ENCODE measurements around the gene WDR82. TPM values are rescaled to one million over a fixed set of nuclear protein-coding genes. Genes with fewer than 3 reads are reported as not detected.
A peak's percentile ranks its signal among the peaks of the same experiment; 100 is the strongest.
"Not testable (repeated sequence)": the region's sequence is repeated elsewhere in the genome, so short reads cannot be mapped to it uniquely, and the experiment has no call there.

Gene WDR82
- total and polyA plus RNA-seq, 12 donors, result 23.8 to 84.0 (median 54.4) TPM

DNA sequence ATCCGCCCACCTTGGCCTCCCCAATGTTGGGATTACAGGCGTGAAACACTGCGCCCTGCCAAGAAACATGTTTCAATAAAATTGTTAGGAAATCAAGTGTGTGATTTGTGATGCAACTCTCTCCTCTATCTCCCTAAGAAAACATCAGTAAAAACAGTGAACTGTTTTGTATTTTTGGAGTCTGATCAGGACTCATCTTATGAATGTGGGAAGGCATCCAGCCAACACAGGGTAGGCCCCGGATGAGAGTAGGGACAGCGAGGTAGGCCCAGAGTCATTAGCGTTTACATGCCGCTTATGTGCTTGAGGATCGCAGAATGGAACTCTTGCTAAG lies 8.3 kb upstream of the WDR82 start:
- Histone ChIP-seq H3K9me3 (replicated peaks in 1 of 3) (no peaks in the 10 kb centered on the region), H3K4me3 (peak overlapping the region in 2 of 4 donors; percentile 84 to 92), H3K27me3 (no peaks in the 10 kb centered on the region), H3K27ac (peak overlapping the region; percentile 99 to 100 (median 99)), H3K36me3 (replicated peaks in 1 of 2) (peaks cover 0 to 5% of the 10 kb centered on the region in 2 donors), H3K4me1 (replicated peaks in 1 of 2) (peaks cover 10 to 38% of the 10 kb centered on the region in 2 donors)
- intact Hi-C loops (cut with DNase I), result no loop called here
- TF ChIP-seq, protein P1, sequence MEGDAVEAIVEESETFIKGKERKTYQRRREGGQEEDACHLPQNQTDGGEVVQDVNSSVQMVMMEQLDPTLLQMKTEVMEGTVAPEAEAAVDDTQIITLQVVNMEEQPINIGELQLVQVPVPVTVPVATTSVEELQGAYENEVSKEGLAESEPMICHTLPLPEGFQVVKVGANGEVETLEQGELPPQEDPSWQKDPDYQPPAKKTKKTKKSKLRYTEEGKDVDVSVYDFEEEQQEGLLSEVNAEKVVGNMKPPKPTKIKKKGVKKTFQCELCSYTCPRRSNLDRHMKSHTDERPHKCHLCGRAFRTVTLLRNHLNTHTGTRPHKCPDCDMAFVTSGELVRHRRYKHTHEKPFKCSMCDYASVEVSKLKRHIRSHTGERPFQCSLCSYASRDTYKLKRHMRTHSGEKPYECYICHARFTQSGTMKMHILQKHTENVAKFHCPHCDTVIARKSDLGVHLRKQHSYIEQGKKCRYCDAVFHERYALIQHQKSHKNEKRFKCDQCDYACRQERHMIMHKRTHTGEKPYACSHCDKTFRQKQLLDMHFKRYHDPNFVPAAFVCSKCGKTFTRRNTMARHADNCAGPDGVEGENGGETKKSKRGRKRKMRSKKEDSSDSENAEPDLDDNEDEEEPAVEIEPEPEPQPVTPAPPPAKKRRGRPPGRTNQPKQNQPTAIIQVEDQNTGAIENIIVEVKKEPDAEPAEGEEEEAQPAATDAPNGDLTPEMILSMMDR (IDR thresholded peaks at IDR 0.05), result no peak
- TF ChIP-seq POLR2A (IDR thresholded peaks at IDR 0.05), result no peak
- WGBS, 4 donors, result 72 to 74% (median 72%) methylated on average over 8 of the region's 8 CpGs
- DNase-seq, result peak in 3 of 7 donors; percentile 24 to 51 (median 42)

DNA sequence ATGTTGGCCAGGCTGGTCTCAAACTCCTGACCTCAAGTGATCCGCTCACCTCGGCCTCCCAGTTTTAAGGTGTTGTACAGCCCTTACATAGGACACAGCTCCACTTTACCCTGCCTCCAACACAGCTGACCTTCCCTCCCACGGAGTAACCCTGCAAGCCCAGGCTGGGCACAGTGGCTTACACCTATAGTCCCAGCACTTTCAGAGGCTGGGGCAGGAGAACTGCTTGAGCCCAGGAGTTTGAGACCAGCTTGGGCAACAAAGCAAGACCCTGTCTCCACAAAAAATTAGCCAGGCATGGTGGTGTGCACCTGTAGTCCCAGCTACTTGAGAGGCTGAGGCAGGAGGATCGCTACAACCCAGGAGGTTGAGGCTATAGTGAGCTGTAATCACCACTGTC lies 5.6 kb upstream of the WDR82 start:
- intact Hi-C loops (cut with DNase I), result not testable (repeated sequence)
- peak in 3 of 7 donors; percentile 5 to 47 (median 14) for DNase-seq

DNA sequence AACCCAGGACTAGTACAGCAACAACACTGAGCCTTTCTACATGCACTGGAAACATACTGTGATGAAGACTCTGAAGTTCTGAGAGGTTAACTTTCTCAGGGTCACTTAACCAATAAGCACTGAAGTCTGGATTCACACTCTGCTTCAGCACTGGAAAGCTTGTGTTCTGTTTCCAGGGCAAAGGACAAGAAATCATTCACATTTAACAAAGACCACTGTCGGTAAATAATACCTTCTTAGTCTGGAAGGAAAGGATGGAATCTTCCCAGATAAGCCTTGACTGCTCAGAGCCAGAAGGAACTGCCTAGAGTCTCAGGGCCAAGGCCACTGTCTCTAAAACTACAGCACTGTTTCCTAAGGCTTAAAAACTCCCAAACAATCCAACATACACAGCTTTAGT lies 4.9 kb upstream of the WDR82 start:
- 6 to 36% (median 20%) methylated on average over 1 of the region's 1 CpG for WGBS, 4 donors
- intact Hi-C loops (cut with DNase I), result no loop called here
- Histone ChIP-seq H3K27ac (peak overlapping the region in 4 of 5 donors; percentile 3 to 63 (median 54)), H3K4me3 (no peak overlapping the region), H3K36me3 (replicated peaks in 1 of 2) (no peaks in the 10 kb centered on the region), H3K9me3 (replicated peaks in 1 of 3) (no peaks in the 10 kb centered on the region), H3K27me3 (no peaks in the 10 kb centered on the region), H3K4me1 (replicated peaks in 1 of 2) (peaks cover 16 to 41% of the 10 kb centered on the region in 2 donors)
- DNase-seq, result peak in 2 of 7 donors; percentile 11
- TF ChIP-seq, protein P1 (IDR thresholded peaks at IDR 0.05), result no peak
- TF ChIP-seq POLR2A (IDR thresholded peaks at IDR 0.05), result no peak

More for the DNA sequence above, 5.6 kb upstream of the WDR82 start:
- WGBS, 4 donors, result 71 to 80% (median 74%) methylated on average over 4 of the region's 4 CpGs
- Histone ChIP-seq H3K4me1 (replicated peaks in 1 of 2) (peaks cover 16 to 45% of the 10 kb centered on the region in 2 donors), H3K27ac (peak overlapping the region in 4 of 5 donors; percentile 19 to 63 (median 38))
- not testable (repeated sequence) for H3K27me3 ChIP-seq; H3K36me3 ChIP-seq (replicated peaks in 1 of 2); H3K9me3 ChIP-seq (replicated peaks in 1 of 3); H3K4me3 ChIP-seq

DNA sequence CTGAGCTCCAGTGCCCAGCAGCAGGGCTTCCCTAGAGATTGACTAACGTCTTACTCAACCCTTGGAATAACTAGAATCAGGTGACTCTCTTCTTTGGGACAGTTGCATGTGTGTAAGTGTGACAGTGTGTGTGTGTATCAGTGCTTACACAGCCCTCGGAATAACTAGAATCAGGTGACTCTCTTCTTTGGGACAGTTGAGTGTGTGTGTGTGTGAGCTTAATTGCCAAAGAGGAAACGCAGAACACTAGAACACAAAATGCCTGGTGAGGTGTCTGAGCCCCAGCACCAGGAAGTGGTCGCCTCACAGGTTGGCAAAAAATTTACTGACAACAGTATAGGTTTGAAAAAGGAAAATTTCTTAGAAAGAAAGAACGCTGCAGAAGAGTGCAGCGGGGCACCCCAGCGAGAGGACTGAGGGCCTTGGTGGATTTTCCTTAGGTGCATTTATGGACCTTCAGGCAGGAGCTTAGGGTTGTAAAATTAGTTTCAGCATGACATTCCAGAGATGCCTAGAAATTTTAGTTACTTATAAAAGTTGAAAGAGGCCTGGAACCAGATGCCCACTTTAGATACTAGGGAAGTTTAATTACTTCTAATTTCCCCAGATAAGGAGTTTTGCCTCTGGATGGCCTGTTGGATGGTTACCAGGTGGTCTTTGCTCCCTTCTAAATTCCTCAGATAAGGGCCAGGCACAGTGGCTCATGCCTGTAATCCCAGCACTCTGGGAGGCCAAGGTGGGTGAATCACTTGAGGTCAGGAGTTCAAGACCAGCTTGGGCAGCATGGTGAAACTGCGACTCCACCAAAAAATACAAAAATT lies 3.7 kb upstream of the WDR82 start:
- no peaks in the 10 kb centered on the region for H3K27me3 ChIP-seq
- TF ChIP-seq, protein P1 (IDR thresholded peaks at IDR 0.05), result no peak
- TF ChIP-seq POLR2A (IDR thresholded peaks at IDR 0.05), result no peak
- WGBS, 4 donors, result 63 to 71% (median 70%) methylated on average over 8 of the region's 8 CpGs
- H3K9me3 ChIP-seq (replicated peaks in 1 of 3), result no peaks in the 10 kb centered on the region
- no peaks in the 10 kb centered on the region for H3K36me3 ChIP-seq (replicated peaks in 1 of 2)
- peak in 2 of 7 donors; percentile 3 to 10 for DNase-seq
- H3K4me1 ChIP-seq (replicated peaks in 1 of 2), result peaks cover 16 to 39% of the 10 kb centered on the region in 2 donors
- H3K4me3 ChIP-seq, result no peak overlapping the region
- intact Hi-C loops (cut with DNase I), result no loop called here
- H3K27ac ChIP-seq, result peak overlapping the region in 2 of 5 donors; percentile 5 to 7

Measured in adrenal gland (tissue), 12 donors.